Gastroesophageal sphincter (tissue), 4 donors: Measurements from ENCODE around the gene PPP2R5E. TPM values are rescaled to one million over a fixed set of nuclear protein-coding genes. Genes with fewer than 3 reads are reported as not detected.

Source experiments
- ATAC-seq: fragments of 150-250 bp; one replicate; pipeline ENCODE4 v1.9.1; 2016; ENCODE audit warnings: mild to moderate bottlenecking, moderate library complexity
- H3K27ac ChIP-seq, 4 donors: fragments of 200-600 bp; sonication (generic) in 3 of 4; 1 replicate in 3 of 4; 2 replicates in 1 of 4; pipeline ENCODE4 v1.5.1; 2016 to 2019
- H3K27me3 ChIP-seq: fragments of 200-600 bp; sonication (generic); one replicate; pipeline ENCODE4 v1.5.1; 2019
- H3K36me3 ChIP-seq, 2 donors: fragments of 200-600 bp; sonication (generic); one replicate each; pipeline ENCODE4 v1.5.1; 2019; ENCODE audit warnings: control low read depth in 1 of 2
- H3K4me1 ChIP-seq, 3 donors: fragments of 200-600 bp; sonication (generic); 1 replicate in 2 of 3; 2 replicates in 1 of 3; pipeline ENCODE4 v1.5.1; 2016 to 2019; ENCODE audit warnings: control low read depth in 2 of 3
- H3K4me3 ChIP-seq, 2 donors: fragments of 200-600 bp; sonication (generic); one replicate each; pipeline ENCODE4 v1.5.1; 2019; ENCODE audit warnings: mild to moderate bottlenecking in 1 of 2, moderate library complexity in 1 of 2
- H3K9me3 ChIP-seq, 3 donors: fragments of 200-600 bp; sonication (generic); one replicate each; pipeline ENCODE4 v1.5.1; 2017 to 2019; ENCODE audit warnings: control low read depth in 2 of 3
- EP300 ChIP-seq: sonication (generic); formaldehyde crosslinking; IDR thresholded peaks from one replicate; pipeline ENCODE4 v1.6.1; 2017; ENCODE audit warnings: antibody characterized with exemption, mild to moderate bottlenecking
- POLR2A ChIP-seq, 2 donors: fragments of 450-650 bp; IDR thresholded peaks; one replicate each; pipeline ENCODE4 v1.6.1; 2017; ENCODE audit warnings: antibody characterized with exemption in 2 of 2, mild to moderate bottlenecking in 2 of 2, moderate library complexity in 1 of 2
- POLR2AphosphoS5 ChIP-seq: sonication (generic); formaldehyde crosslinking; IDR thresholded peaks from one replicate; pipeline ENCODE4 v1.6.1; 2017; ENCODE audit warnings: antibody characterized with exemption
- WGBS, 2 donors: methylation state at CpG; one replicate each; pipeline ENCODE4 v1.1.5; 2018; ENCODE audit warnings: low coverage in 1 of 2; 5-methylcytosine and 5-hydroxymethylcytosine counted together
- total RNA-seq, 4 donors: library from RNA; depleted of rRNA; stranded (reverse); fragments of >200 nt; gene quantifications; one replicate each; pipeline ENCODE4 v1.1.0, GENCODE V29; 2016
- TF ChIP-seq, protein P1 (sequence below), 4 experiments: fragments of 200-600 bp in 2 of 4; fragments of 450-650 bp in 2 of 4; sonication (generic) in 1 of 4; IDR thresholded peaks; one replicate each; pipeline ENCODE4 v1.5.1; 2017 to 2019; ENCODE audit warnings: antibody characterized with exemption in 4 of 4, mild to moderate bottlenecking in 2 of 4, moderate library complexity in 2 of 4

Gene PPP2R5E
- total RNA-seq, 4 donors from 2014 or later, result 32.8 to 38.0 (median 33.7) TPM

DNA sequence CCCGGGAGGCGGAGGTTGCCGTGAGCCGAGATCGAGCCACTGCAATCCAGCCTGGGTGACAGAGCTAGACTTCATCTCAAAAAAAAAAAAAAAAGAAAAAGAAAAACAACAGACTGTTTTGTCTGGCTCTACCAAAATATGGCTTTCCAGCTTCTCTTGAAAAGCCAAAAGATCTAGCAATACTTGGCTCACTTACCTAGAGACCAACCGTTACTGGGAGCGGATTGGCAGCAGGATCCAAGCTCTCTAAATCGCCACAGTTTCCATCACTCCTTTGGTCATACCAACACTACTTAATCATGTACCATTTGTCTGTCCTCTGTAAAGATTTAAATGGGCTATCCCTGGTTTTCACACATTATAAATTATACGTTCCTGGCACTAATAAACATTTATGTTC is 136.8 kb downstream of the PPP2R5E start:
- no peak overlapping the region for H3K27ac ChIP-seq
- 76 to 86% methylated on average over 4 of the region's 9 CpGs for WGBS, 2 donors
- no peak for ATAC-seq

DNA sequence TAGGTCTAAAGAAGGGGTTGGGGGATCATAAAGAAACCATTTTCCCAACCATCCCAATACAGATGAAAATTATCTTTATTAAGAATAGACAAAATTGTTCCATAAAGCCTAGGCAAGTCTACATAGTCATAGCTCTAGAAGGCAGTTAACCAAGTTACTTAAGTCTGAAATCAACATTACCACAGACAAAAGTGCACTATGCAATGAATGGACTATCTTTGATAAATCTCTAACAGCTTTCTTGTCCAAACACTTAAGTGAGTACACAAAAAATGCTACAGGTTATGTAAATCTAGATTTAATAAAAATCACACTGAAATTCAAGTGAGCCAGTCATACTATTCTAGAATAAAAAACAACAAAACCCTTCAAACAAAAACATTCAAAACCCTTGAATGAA is 137.5 kb downstream of the PPP2R5E start:
- no peak for TF ChIP-seq POLR2A (IDR thresholded peaks at IDR 0.05)
- no peak for TF ChIP-seq EP300
- TF ChIP-seq POLR2AphosphoS5, result no peak
- TF ChIP-seq, protein P1, sequence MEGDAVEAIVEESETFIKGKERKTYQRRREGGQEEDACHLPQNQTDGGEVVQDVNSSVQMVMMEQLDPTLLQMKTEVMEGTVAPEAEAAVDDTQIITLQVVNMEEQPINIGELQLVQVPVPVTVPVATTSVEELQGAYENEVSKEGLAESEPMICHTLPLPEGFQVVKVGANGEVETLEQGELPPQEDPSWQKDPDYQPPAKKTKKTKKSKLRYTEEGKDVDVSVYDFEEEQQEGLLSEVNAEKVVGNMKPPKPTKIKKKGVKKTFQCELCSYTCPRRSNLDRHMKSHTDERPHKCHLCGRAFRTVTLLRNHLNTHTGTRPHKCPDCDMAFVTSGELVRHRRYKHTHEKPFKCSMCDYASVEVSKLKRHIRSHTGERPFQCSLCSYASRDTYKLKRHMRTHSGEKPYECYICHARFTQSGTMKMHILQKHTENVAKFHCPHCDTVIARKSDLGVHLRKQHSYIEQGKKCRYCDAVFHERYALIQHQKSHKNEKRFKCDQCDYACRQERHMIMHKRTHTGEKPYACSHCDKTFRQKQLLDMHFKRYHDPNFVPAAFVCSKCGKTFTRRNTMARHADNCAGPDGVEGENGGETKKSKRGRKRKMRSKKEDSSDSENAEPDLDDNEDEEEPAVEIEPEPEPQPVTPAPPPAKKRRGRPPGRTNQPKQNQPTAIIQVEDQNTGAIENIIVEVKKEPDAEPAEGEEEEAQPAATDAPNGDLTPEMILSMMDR (IDR thresholded peaks at IDR 0.05), result no peak
- ATAC-seq, result no peak
- Histone ChIP-seq H3K4me1 (peaks cover 6 to 44% (median 6%) of the 10 kb centered on the region in 3 donors), H3K27me3 (no peaks in the 10 kb centered on the region), H3K4me3 (no peak overlapping the region), H3K27ac (no peak overlapping the region), H3K36me3 (peaks cover 0 to 8% of the 10 kb centered on the region in 2 donors), H3K9me3 (no peaks in the 10 kb centered on the region)

More for the DNA sequence above, 136.8 kb downstream of the PPP2R5E start:
- TF ChIP-seq EP300 (no peak), POLR2AphosphoS5 (no peak), POLR2A (IDR thresholded peaks at IDR 0.05) (no peak)
- TF ChIP-seq, protein P1 (IDR thresholded peaks at IDR 0.05), result no peak
- H3K4me1 ChIP-seq, result peaks cover 5 to 38% (median 6%) of the 10 kb centered on the region in 3 donors
- H3K27me3 ChIP-seq, result no peaks in the 10 kb centered on the region
- H3K4me3 ChIP-seq, result no peak overlapping the region
- H3K36me3 ChIP-seq, result peaks cover 0 to 8% of the 10 kb centered on the region in 2 donors
- no peaks in the 10 kb centered on the region for H3K9me3 ChIP-seq

DNA sequence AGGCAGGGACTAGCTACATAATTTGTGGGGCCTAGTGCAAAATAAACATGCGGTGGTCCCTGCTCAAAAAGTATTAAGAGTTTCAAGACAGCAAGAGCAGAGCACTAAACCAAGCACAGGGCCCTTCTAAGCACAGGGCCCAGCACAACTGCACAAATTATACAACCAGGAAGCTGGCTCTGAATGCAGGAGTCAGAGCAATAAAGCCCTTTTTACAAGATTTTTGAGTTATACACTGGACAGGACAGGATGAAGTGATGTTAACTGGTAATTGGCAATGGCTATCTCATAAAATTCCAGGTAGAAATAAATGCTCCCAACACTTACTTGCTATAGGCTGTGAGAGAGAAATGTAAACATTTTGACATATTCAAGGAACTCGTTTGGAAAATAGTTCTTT is 138.3 kb downstream of the PPP2R5E start:
- TF ChIP-seq, protein P1 (IDR thresholded peaks at IDR 0.05), result no peak
- TF ChIP-seq POLR2AphosphoS5, result no peak
- H3K27me3 ChIP-seq, result no peaks in the 10 kb centered on the region
- H3K4me1 ChIP-seq, result peaks cover 6 to 44% (median 6%) of the 10 kb centered on the region in 3 donors
- WGBS, 2 donors, result 68 to 74% methylated on average over 2 of the region's 2 CpGs
- H3K27ac ChIP-seq, result no peak overlapping the region
- no peak overlapping the region for H3K4me3 ChIP-seq
- H3K36me3 ChIP-seq, result peaks cover 0 to 8% of the 10 kb centered on the region in 2 donors
- no peak for ATAC-seq
- H3K9me3 ChIP-seq, result no peaks in the 10 kb centered on the region

DNA sequence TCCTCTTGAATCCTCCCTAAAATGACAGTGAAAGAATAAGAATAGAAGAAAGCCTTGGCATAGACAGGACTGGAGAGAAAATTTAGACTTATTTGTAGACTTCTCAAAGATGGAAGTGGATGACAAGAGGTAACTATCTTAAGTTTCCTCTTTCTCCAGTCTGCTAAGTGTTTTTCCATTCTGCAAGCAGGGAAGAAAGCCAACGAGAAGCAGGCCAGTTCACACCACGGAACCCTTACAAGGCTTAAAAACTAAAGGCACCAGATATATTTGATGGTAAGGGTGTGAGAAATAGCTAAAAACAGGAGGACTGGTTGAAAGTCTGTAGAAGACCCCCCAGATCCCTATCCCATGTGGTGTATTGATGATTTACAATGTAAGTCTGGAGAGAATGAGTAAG is 141.5 kb downstream of the PPP2R5E start:
- Histone ChIP-seq H3K27me3 (no peaks in the 10 kb centered on the region), H3K27ac (peak overlapping the region in 1 of 4 donors; percentile 46), H3K36me3 (no peaks in the 10 kb centered on the region), H3K9me3 (no peaks in the 10 kb centered on the region), H3K4me3 (no peak overlapping the region), H3K4me1 (peaks cover 6 to 44% (median 6%) of the 10 kb centered on the region in 3 donors)
- ATAC-seq, result no peak
- WGBS, 2 donors, result 7 to 12% methylated on average over 2 of the region's 2 CpGs
- TF ChIP-seq, protein P1 (IDR thresholded peaks at IDR 0.05), result no peak
- no peak for TF ChIP-seq POLR2AphosphoS5
- TF ChIP-seq POLR2A (IDR thresholded peaks at IDR 0.05), result no peak
- no peak for TF ChIP-seq EP300

DNA sequence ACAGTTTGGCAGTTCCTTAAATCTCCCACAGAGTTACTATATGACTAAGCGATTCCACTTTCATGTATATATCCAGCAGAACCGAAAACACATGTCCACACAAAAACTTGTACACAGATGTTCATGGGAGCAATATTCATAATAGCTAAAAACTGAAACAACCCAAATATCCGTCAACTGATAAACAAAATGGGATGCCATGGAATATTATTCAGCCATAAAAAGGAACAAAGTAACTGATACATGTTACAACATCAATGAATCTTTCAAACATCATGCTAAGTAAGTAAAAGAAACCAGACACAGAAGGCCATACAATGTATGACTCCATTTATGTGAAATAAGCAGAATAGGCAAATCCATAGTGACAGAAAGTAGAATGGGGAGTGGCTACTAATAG is 144.2 kb downstream of the PPP2R5E start:
- TF ChIP-seq POLR2A (IDR thresholded peaks at IDR 0.05) (no peak), EP300 (no peak), POLR2AphosphoS5 (no peak)
- TF ChIP-seq, protein P1 (IDR thresholded peaks at IDR 0.05), result no peak
- Histone ChIP-seq H3K27ac (no peak overlapping the region), H3K4me1 (peaks cover 6 to 25% (median 6%) of the 10 kb centered on the region in 3 donors), H3K27me3 (no peaks in the 10 kb centered on the region), H3K4me3 (no peak overlapping the region), H3K9me3 (no peaks in the 10 kb centered on the region), H3K36me3 (peaks cover 0 to 12% of the 10 kb centered on the region in 2 donors)
- 100% methylated on average over 1 to 3 of the region's 3 CpGs for WGBS, 2 donors
- ATAC-seq, result no peak
